HEK293 (cell line): ENCODE measurements around the gene AFF3.

Experiments
- CTCF ChIA-PET: fragments of 350-600 bp; formaldehyde crosslinking; extraction: SDS; loops from one replicate; lab custom pipeline; 2021; ENCODE audit warnings: antibody characterized with exemption; lab: Yijun Ruan, JAX
- POLR2A ChIA-PET: fragments of 300-600 bp; formaldehyde crosslinking; extraction: SDS; loops from one replicate; lab custom pipeline; 2020; ENCODE audit warnings: antibody characterized with exemption, inconsistent platforms; lab: Yijun Ruan, JAX
- H3K27ac ChIP-seq: fragments of 200-500 bp; sonication (Bioruptor generic); 2 replicates; pipeline ENCODE4 v1.5.1; 2014; ENCODE audit warnings: low read depth, low read length, control low read depth, inconsistent platforms; ENCODE audit errors: extremely low read depth
- H3K36me3 ChIP-seq, 2 experiments: fragments of 200-500 bp in 1 of 2; sonication (Bioruptor generic) in 1 of 2; 1 replicate in 1 of 2; 2 replicates in 1 of 2; pipeline ENCODE4 v1.5.1; 2014 to 2017; ENCODE audit warnings: inconsistent platforms in 2 of 2, low read length in 2 of 2; ENCODE audit not compliant: control insufficient read depth in 2 of 2, insufficient read depth in 1 of 2
- H3K4me1 ChIP-seq: fragments of 200-500 bp; sonication (Bioruptor generic); 2 replicates; pipeline ENCODE4 v1.5.1; 2014; ENCODE audit warnings: mild to moderate bottlenecking, low read length, inconsistent platforms; ENCODE audit not compliant: control insufficient read depth, insufficient read depth
- H3K4me3 ChIP-seq: 2 replicates; pipeline ENCODE4 v1.5.1; 2011; ENCODE audit warnings: low read depth, mild to moderate bottlenecking, control low read depth, low read length, moderate library complexity
- H3K9me3 ChIP-seq: fragments of 200-500 bp; sonication (Bioruptor generic); 2 replicates; pipeline ENCODE4 v1.5.1; 2014; ENCODE audit warnings: low read depth, low read length, inconsistent platforms; ENCODE audit not compliant: control insufficient read depth, insufficient read depth
- BCL11B ChIP-seq: fragments of 450-650 bp; formaldehyde crosslinking; IDR thresholded peaks from 2 replicates; pipeline ENCODE4 v1.5.1; 2016; ENCODE audit warnings: low read depth, missing biosample characterization, missing genetic modification characterization
- FEZF1 ChIP-seq: fragments of 450-650 bp; formaldehyde crosslinking; IDR thresholded peaks from 2 replicates; pipeline ENCODE4 v1.5.1; 2016; ENCODE audit warnings: missing biosample characterization, missing genetic modification characterization
- IKZF3 ChIP-seq: fragments of 450-650 bp; IDR thresholded peaks from 2 replicates; pipeline ENCODE4 v1.5.0; 2018; ENCODE audit warnings: missing biosample characterization, mild to moderate bottlenecking, missing genetic modification characterization, moderate library complexity
- SALL2 ChIP-seq: fragments of 450-650 bp; formaldehyde crosslinking; IDR thresholded peaks from 2 replicates; pipeline ENCODE4 v1.5.0; 2017; ENCODE audit warnings: missing biosample characterization, mild to moderate bottlenecking, missing genetic modification characterization, borderline replicate concordance
- SP3 ChIP-seq: fragments of 450-650 bp; formaldehyde crosslinking; IDR thresholded peaks from 2 replicates; pipeline ENCODE4 v1.5.1; 2016; ENCODE audit warnings: missing biosample characterization, missing genetic modification characterization
- TRIM28 ChIP-seq: IDR thresholded peaks from 2 replicates; pipeline ENCODE4 v1.6.1; 2011; ENCODE audit warnings: low read length, control low read depth, borderline replicate concordance
- ZFHX2 ChIP-seq: fragments of 450-650 bp; formaldehyde crosslinking; conservative IDR thresholded peaks from 2 replicates; pipeline ENCODE4 v1.5.1; 2016; ENCODE audit warnings: missing biosample characterization, missing genetic modification characterization
- ZNF133 ChIP-seq: fragments of 450-650 bp; formaldehyde crosslinking; IDR thresholded peaks from 2 replicates; pipeline ENCODE4 v1.5.1; 2016; ENCODE audit warnings: missing biosample characterization, missing genetic modification characterization
- ZNF138 ChIP-seq: fragments of 450-650 bp; formaldehyde crosslinking; IDR thresholded peaks from 2 replicates; pipeline ENCODE4 v1.5.1; 2016; ENCODE audit warnings: missing biosample characterization, missing genetic modification characterization, borderline replicate concordance
- ZNF16 ChIP-seq: fragments of 450-650 bp; formaldehyde crosslinking; IDR thresholded peaks from 2 replicates; pipeline ENCODE4 v1.5.1; 2016; ENCODE audit warnings: low read depth, missing biosample characterization, missing genetic modification characterization
- ZNF175 ChIP-seq: fragments of 450-650 bp; formaldehyde crosslinking; IDR thresholded peaks from 2 replicates; pipeline ENCODE4 v1.5.1; 2016; ENCODE audit warnings: missing biosample characterization, missing genetic modification characterization
- ZNF184 ChIP-seq: fragments of 450-650 bp; IDR thresholded peaks from 2 replicates; pipeline ENCODE4 v1.5.1; 2018; ENCODE audit warnings: missing biosample characterization, mild to moderate bottlenecking, missing genetic modification characterization
- ZNF19 ChIP-seq: fragments of 450-650 bp; formaldehyde crosslinking; IDR thresholded peaks from 2 replicates; pipeline ENCODE4; 2016; ENCODE audit warnings: missing biosample characterization, missing genetic modification characterization, low read depth
- ZNF26 ChIP-seq: fragments of 450-650 bp; formaldehyde crosslinking; IDR thresholded peaks from 2 replicates; pipeline ENCODE4 v1.5.1; 2016; ENCODE audit warnings: missing biosample characterization, missing genetic modification characterization
- ZNF274 ChIP-seq, 2 experiments: fragments of 200-500 bp in 1 of 2; fragments of 450-650 bp in 1 of 2; sonication (Bioruptor generic) in 1 of 2; formaldehyde crosslinking in 1 of 2; IDR thresholded peaks; 2 replicates each; pipeline versions ENCODE4 v1.5.1 to v1.6.1; 2014 to 2016; ENCODE audit warnings: borderline replicate concordance in 1 of 2, inconsistent platforms in 1 of 2, low read length in 1 of 2, missing biosample characterization in 1 of 2, missing genetic modification characterization in 1 of 2
- ZNF426 ChIP-seq: fragments of 450-650 bp; formaldehyde crosslinking; IDR thresholded peaks from 2 replicates; pipeline ENCODE4 v1.5.1; 2017; ENCODE audit warnings: missing biosample characterization, missing genetic modification characterization, mild to moderate bottlenecking, inconsistent platforms, moderate library complexity
- ZNF48 ChIP-seq: fragments of 450-650 bp; formaldehyde crosslinking; IDR thresholded peaks from 2 replicates; pipeline ENCODE4 v1.5.1; 2016; ENCODE audit warnings: missing biosample characterization, missing genetic modification characterization
- ZNF510 ChIP-seq: fragments of 450-650 bp; formaldehyde crosslinking; IDR thresholded peaks from 2 replicates; pipeline ENCODE4 v1.5.1; 2018; ENCODE audit warnings: mild to moderate bottlenecking, missing genetic modification characterization, missing biosample characterization; ENCODE audit not compliant: insufficient replicate concordance
- ZNF560 ChIP-seq: fragments of 450-650 bp; formaldehyde crosslinking; IDR thresholded peaks from 2 replicates; pipeline ENCODE4 v1.5.1; 2017; ENCODE audit warnings: missing biosample characterization, missing genetic modification characterization, borderline replicate concordance
- ZNF561 ChIP-seq: fragments of 450-650 bp; IDR thresholded peaks from 2 replicates; pipeline ENCODE4 v1.5.1; 2018; ENCODE audit warnings: missing biosample characterization, missing genetic modification characterization, borderline replicate concordance
- ZNF600 ChIP-seq: fragments of 450-650 bp; formaldehyde crosslinking; IDR thresholded peaks from 2 replicates; pipeline ENCODE4 v1.5.1; 2016; ENCODE audit warnings: missing biosample characterization, missing genetic modification characterization
- ZNF677 ChIP-seq: fragments of 450-650 bp; IDR thresholded peaks from 2 replicates; pipeline ENCODE4 v1.5.0; 2018; ENCODE audit warnings: missing biosample characterization, mild to moderate bottlenecking, missing genetic modification characterization, moderate library complexity
- ZNF707 ChIP-seq: fragments of 450-650 bp; formaldehyde crosslinking; IDR thresholded peaks from 2 replicates; pipeline ENCODE4 v1.5.1; 2016; ENCODE audit warnings: missing biosample characterization, missing genetic modification characterization
- ZNF768 ChIP-seq: fragments of 450-650 bp; formaldehyde crosslinking; IDR thresholded peaks from 2 replicates; pipeline ENCODE4 v1.5.1; 2018; ENCODE audit warnings: missing biosample characterization, mild to moderate bottlenecking, missing genetic modification characterization
- TF ChIP-seq, protein P1 (sequence below): fragments of 450-650 bp; IDR thresholded peaks from 2 replicates; pipeline ENCODE4 v1.5.1; 2018; ENCODE audit warnings: missing biosample characterization, mild to moderate bottlenecking, missing genetic modification characterization
- TF ChIP-seq, protein P2 (sequence below): fragments of 450-650 bp; formaldehyde crosslinking; IDR thresholded peaks from 2 replicates; pipeline ENCODE4 v1.5.1; 2016; ENCODE audit warnings: missing biosample characterization, missing genetic modification characterization

The AFF3 gene

GRCh38 chr2:100043891-100044255 is 98.5 kb downstream of the AFF3 start:
- TF ChIP-seq SP3 (no peak), ZFHX2 (tag by site-specific recombination) (no peak), ZNF138 (no peak), IKZF3 (no peak), ZNF19 (no peak), SALL2 (tag by site-specific recombination) (no peak), ZNF768 (tag by site-specific recombination) (no peak), ZNF677 (tag by site-specific recombination) (no peak), TRIM28 (no peak), ZNF26 (tag by site-specific recombination) (no peak), ZNF48 (tag by site-specific recombination) (no peak), ZNF510 (tag by site-specific recombination) (no peak), ZNF707 (tag by site-specific recombination) (no peak), ZNF560 (tag by site-specific recombination) (no peak), ZNF175 (tag by site-specific recombination) (no peak), ZNF16 (tag by site-specific recombination) (no peak)
- TF ChIP-seq, protein P1, sequence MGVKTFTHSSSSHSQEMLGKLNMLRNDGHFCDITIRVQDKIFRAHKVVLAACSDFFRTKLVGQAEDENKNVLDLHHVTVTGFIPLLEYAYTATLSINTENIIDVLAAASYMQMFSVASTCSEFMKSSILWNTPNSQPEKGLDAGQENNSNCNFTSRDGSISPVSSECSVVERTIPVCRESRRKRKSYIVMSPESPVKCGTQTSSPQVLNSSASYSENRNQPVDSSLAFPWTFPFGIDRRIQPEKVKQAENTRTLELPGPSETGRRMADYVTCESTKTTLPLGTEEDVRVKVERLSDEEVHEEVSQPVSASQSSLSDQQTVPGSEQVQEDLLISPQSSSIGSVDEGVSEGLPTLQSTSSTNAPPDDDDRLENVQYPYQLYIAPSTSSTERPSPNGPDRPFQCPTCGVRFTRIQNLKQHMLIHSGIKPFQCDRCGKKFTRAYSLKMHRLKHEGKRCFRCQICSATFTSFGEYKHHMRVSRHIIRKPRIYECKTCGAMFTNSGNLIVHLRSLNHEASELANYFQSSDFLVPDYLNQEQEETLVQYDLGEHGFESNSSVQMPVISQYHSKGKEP = no peak
- TF ChIP-seq, protein P2, sequence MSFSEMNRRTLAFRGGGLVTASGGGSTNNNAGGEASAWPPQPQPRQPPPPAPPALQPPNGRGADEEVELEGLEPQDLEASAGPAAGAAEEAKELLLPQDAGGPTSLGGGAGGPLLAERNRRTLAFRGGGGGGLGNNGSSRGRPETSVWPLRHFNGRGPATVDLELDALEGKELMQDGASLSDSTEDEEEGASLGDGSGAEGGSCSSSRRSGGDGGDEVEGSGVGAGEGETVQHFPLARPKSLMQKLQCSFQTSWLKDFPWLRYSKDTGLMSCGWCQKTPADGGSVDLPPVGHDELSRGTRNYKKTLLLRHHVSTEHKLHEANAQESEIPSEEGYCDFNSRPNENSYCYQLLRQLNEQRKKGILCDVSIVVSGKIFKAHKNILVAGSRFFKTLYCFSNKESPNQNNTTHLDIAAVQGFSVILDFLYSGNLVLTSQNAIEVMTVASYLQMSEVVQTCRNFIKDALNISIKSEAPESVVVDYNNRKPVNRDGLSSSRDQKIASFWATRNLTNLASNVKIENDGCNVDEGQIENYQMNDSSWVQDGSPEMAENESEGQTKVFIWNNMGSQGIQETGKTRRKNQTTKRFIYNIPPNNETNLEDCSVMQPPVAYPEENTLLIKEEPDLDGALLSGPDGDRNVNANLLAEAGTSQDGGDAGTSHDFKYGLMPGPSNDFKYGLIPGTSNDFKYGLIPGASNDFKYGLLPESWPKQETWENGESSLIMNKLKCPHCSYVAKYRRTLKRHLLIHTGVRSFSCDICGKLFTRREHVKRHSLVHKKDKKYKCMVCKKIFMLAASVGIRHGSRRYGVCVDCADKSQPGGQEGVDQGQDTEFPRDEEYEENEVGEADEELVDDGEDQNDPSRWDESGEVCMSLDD = no peak
- CTCF ChIA-PET = interaction anchor here (0.7 kb wide), 1 partner anchor 505 kb away, joined by 3 read pairs; no protein-coding TSS in a partner anchor
- Histone ChIP-seq H3K9me3 (no peaks in the 10 kb centered on the region), H3K4me1 (0 out of 2 replicates have a peak, but pooled peaks cover 3% of the 10 kb centered on the region), H3K27ac (no peak overlapping the region), H3K4me3 (no peak overlapping the region), H3K36me3 (no peaks in the 10 kb centered on the region)
- POLR2A ChIA-PET = no interaction called here

DNA sequence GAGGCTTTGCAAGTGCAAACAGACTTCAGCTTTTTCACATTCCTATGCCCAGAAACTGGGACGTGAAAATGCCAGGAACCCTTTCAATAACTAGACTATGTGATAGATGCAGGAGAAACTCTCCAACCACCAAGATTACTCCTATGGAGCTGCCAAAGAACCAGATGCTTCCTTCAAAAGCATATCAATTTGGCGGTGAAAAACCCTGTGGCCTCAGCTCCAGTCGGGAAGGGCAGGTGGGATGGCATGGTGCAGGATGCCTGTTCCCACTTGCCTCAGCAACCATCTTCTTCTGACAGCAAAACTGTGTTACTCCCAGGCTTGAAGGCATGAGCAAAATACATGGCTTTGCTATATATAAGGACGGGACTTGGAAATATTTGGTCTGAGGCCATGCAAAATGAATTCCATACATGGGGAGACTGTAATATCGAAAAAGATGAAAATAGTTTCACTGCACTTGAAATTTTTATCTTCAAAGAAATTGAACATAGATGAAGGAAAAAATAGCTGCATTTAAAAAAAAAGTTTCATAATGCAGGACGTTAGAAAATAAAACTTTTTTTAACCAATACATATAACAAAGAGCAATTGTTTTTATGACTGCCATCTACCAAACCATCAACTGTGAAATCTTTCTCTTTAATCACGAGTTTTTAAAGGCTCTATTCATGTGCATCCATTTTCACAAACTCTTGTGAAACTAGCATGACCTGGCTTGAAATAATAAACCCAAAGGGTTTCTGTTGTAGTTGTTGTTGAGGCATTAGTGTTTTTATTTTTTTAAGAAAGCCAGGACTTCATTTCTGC is 99.1 kb downstream of the AFF3 start:
- Histone ChIP-seq H3K9me3 (no peaks in the 10 kb centered on the region), H3K36me3 (no peaks in the 10 kb centered on the region), H3K27ac (no peak overlapping the region), H3K4me1 (peaks cover 3% of the 10 kb centered on the region; the same call in 1 of the 2 replicates), H3K4me3 (no peak overlapping the region)
- POLR2A ChIA-PET = no interaction called here
- CTCF ChIA-PET = interaction anchor here (0.6 to 0.7 kb wide), 2 partner anchors 21 to 505 kb away, joined by 3 read pairs; no protein-coding TSS in a partner anchor
- TF ChIP-seq ZNF133 (tag by site-specific recombination) (no peak), ZNF426 (no peak), ZNF561 (tag by site-specific recombination) (no peak), ZNF274 (IDR thresholded peaks at IDR 0.05; ENCODE audit: low read length) (no peak), ZNF274 (tag by site-specific recombination; IDR thresholded peaks at IDR 0.05; ENCODE audit: borderline replicate concordance) (no peak), FEZF1 (tag by site-specific recombination) (no peak), ZNF600 (no peak), BCL11B (tag by site-specific recombination) (no peak), ZNF184 (tag by site-specific recombination) (no peak)
